Activated CD4-positive, alpha-beta memory T cell treated with anti-CD3 and anti-CD28 coated beads for 36 hours (primary cell): Measurements from ENCODE around the gene ZNF567. TPM values are rescaled to one million over a fixed set of nuclear protein-coding genes. Genes with fewer than 3 reads are reported as not detected.

Source experiments
- total RNA-seq, 2 experiments: library from RNA; stranded (reverse); gene quantifications; one replicate each; pipeline ENCODE4 v1.2.3, GENCODE V29; 2021

Gene ZNF567
- total RNA-seq, 2 experiments from 2014 or later = 4.9 to 5.3 TPM

Other genes with a start within 250 kb of the ZNF567 start
- 1 to 10 TPM; 3.8 to 4.6 TPM for gene ZNF566, start 198.1 kb upstream of the ZNF567 start, total RNA-seq
- 1 to 10 TPM; 3.7 TPM for gene ZNF260, start 159.3 kb upstream of the ZNF567 start, total RNA-seq
- gene ZNF529, start 114.3 kb upstream of the ZNF567 start, total RNA-seq = 10 to 100 TPM; 14.3 to 15.4 TPM
- 10 to 100 TPM; 10.9 to 14.8 TPM for gene ZNF382, start 82.3 kb upstream of the ZNF567 start, total RNA-seq
- 1 to 10 TPM; 4.2 to 4.9 TPM for gene ZNF461, start 20.8 kb upstream of the ZNF567 start, total RNA-seq
- 1 to 10 TPM; 6.7 TPM for gene ZNF850, start 85.2 kb downstream of the ZNF567 start, total RNA-seq
- 1 to 10 TPM; 6.1 to 6.9 TPM for gene ZNF790, start 150.8 kb downstream of the ZNF567 start, total RNA-seq
- gene ZNF345, start 163.3 kb downstream of the ZNF567 start, total RNA-seq = 1 to 10 TPM; 3.8 to 4.2 TPM
- gene ZNF829, start 228.7 kb downstream of the ZNF567 start, total RNA-seq = 1 to 10 TPM; 3.8 to 4.3 TPM
- 1 to 10 TPM; 4.8 to 6.3 TPM for gene ZNF568, start 228.7 kb downstream of the ZNF567 start, total RNA-seq